ENCODE data around the gene PTPRM.

PTPRM gene

DNA sequence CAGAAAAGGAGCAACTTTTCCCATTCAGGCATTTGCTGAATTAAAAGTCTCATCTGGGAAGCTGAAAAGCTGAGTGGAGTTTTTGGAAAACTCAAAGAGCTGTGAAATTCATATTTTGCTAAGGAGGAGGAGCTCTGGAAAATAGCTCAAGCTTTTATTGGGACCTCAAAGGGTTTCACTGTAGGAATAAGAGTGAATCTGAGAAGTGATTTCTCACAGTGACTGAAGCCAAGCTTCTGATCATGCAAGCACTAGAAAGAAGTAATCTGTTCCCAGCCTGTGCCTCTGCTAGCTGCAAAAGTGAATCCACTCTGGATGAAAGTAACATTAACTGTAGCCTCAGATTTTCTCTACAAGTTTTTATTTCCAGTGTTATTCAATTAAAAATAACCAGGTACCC lies 283.3 kb downstream of the PTPRM start:
- no peaks in the 10 kb centered on the region for H3K4me1 ChIP-seq (ENCODE audit: low read depth, poor library complexity, severe bottlenecking)
- H3K9ac ChIP-seq, result no peak overlapping the region
- no peak overlapping the region for H3K27ac ChIP-seq
- no peaks in the 10 kb centered on the region for H3K27me3 ChIP-seq (ENCODE audit: insufficient read depth, low read depth)
- H3K79me2 ChIP-seq (ENCODE audit: insufficient read depth, low read depth), result no peaks in the 10 kb centered on the region
- H2AFZ ChIP-seq (ENCODE audit: low read depth), result no peak overlapping the region
- no peaks in the 10 kb centered on the region for H3K36me3 ChIP-seq (ENCODE audit: insufficient read depth)
- H3K4me2 ChIP-seq, result no peak overlapping the region
- TF ChIP-seq, protein P1, sequence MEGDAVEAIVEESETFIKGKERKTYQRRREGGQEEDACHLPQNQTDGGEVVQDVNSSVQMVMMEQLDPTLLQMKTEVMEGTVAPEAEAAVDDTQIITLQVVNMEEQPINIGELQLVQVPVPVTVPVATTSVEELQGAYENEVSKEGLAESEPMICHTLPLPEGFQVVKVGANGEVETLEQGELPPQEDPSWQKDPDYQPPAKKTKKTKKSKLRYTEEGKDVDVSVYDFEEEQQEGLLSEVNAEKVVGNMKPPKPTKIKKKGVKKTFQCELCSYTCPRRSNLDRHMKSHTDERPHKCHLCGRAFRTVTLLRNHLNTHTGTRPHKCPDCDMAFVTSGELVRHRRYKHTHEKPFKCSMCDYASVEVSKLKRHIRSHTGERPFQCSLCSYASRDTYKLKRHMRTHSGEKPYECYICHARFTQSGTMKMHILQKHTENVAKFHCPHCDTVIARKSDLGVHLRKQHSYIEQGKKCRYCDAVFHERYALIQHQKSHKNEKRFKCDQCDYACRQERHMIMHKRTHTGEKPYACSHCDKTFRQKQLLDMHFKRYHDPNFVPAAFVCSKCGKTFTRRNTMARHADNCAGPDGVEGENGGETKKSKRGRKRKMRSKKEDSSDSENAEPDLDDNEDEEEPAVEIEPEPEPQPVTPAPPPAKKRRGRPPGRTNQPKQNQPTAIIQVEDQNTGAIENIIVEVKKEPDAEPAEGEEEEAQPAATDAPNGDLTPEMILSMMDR (conservative IDR thresholded peaks at IDR 0.05; ENCODE audit: low read depth, low read length), result no peak
- no peaks in the 10 kb centered on the region for H4K20me1 ChIP-seq (ENCODE audit: insufficient read depth)
- H3K4me3 ChIP-seq (IDR thresholded peaks at IDR 0.05; ENCODE audit: insufficient read depth, low read depth, low read length), result no peak overlapping the region

DNA sequence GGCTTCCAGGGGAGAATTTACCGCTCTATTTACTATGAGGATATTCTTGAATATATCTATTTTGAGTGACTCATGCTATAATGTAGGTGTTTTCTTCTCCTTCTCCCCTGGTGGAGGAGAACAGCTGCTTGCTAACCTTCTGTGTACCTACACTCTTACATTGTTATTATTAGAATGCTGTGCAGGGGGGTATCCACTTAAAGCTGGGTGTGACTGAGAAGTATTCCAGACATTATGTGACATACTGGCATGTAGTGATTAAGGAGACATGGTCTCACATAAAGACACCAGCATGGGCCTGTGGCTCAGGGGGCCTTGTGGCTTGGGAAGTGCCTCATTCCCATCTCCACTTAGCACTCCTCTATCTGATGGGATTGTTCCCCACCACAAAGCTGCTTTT lies 287.9 kb downstream of the PTPRM start:
- no peak overlapping the region for H3K4me3 ChIP-seq (IDR thresholded peaks at IDR 0.05; ENCODE audit: insufficient read depth, low read depth, low read length)
- TF ChIP-seq, protein P1 (conservative IDR thresholded peaks at IDR 0.05; ENCODE audit: low read depth, low read length), result no peak
- no peak overlapping the region for H3K27ac ChIP-seq
- H3K36me3 ChIP-seq (ENCODE audit: insufficient read depth), result no peaks in the 10 kb centered on the region
- H3K27me3 ChIP-seq (ENCODE audit: insufficient read depth, low read depth), result no peaks in the 10 kb centered on the region
- H3K9ac ChIP-seq, result no peak overlapping the region
- no peaks in the 10 kb centered on the region for H3K79me2 ChIP-seq (ENCODE audit: insufficient read depth, low read depth)
- no peaks in the 10 kb centered on the region for H4K20me1 ChIP-seq (ENCODE audit: insufficient read depth)
- no peak overlapping the region for H3K4me2 ChIP-seq
- no peak overlapping the region for H2AFZ ChIP-seq (ENCODE audit: low read depth)
- H3K4me1 ChIP-seq (ENCODE audit: low read depth, poor library complexity, severe bottlenecking), result no peaks in the 10 kb centered on the region

DNA sequence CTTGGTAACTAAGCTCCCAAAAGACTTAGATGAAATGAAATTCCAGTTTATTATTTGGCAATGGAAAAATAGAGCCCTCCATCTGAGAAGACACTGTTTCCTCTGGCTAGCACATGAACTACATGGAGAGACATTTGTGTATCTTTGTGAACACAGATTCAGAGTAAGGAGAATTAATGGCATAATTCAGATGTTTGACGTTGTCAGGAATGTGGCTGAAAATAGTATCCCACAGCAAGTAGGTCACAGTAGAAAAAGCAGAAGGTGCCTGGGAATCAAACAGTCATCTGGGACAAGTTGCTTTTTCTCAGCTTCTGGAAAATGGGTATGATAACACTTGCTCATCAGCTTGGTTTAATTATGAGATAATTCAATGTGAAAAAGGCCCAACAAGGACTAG lies 288.6 kb downstream of the PTPRM start:
- TF ChIP-seq, protein P1 (conservative IDR thresholded peaks at IDR 0.05; ENCODE audit: low read depth, low read length), result no peak
- Histone ChIP-seq H3K79me2 (ENCODE audit: insufficient read depth, low read depth) (no peaks in the 10 kb centered on the region), H2AFZ (ENCODE audit: low read depth) (no peak overlapping the region), H3K27me3 (ENCODE audit: insufficient read depth, low read depth) (no peaks in the 10 kb centered on the region), H3K4me1 (ENCODE audit: low read depth, poor library complexity, severe bottlenecking) (no peaks in the 10 kb centered on the region), H4K20me1 (ENCODE audit: insufficient read depth) (no peaks in the 10 kb centered on the region), H3K4me2 (no peak overlapping the region), H3K27ac (no peak overlapping the region), H3K36me3 (ENCODE audit: insufficient read depth) (no peaks in the 10 kb centered on the region), H3K9ac (no peak overlapping the region), H3K4me3 (IDR thresholded peaks at IDR 0.05; ENCODE audit: insufficient read depth, low read depth, low read length) (no peak overlapping the region)

DNA sequence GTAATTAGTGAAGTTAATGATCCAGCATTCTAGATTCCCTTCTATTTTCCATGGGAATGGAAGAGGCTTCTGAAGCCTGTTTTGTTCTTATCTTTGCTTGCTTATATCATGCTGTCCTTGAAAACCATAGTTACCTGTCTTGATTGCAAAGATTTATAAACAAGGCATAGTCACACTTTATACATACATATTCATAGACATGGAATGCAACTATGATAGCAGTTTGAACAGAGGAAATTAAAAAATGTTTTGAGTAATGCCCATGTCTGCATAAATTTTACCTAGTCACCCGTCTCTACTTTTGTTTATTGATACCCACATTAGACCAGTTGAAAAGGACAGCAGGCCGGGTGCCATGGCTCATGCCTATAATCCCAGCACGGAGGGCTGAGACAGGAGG lies 289.0 kb downstream of the PTPRM start:
- Histone ChIP-seq H3K36me3 (ENCODE audit: insufficient read depth) (no peaks in the 10 kb centered on the region), H3K4me2 (no peak overlapping the region), H3K4me3 (IDR thresholded peaks at IDR 0.05; ENCODE audit: insufficient read depth, low read depth, low read length) (no peak overlapping the region), H3K79me2 (ENCODE audit: insufficient read depth, low read depth) (no peaks in the 10 kb centered on the region), H3K27me3 (ENCODE audit: insufficient read depth, low read depth) (no peaks in the 10 kb centered on the region), H2AFZ (ENCODE audit: low read depth) (no peak overlapping the region), H4K20me1 (ENCODE audit: insufficient read depth) (no peaks in the 10 kb centered on the region), H3K9ac (no peak overlapping the region), H3K27ac (no peak overlapping the region), H3K4me1 (ENCODE audit: low read depth, poor library complexity, severe bottlenecking) (no peaks in the 10 kb centered on the region)
- TF ChIP-seq, protein P1 (conservative IDR thresholded peaks at IDR 0.05; ENCODE audit: low read depth, low read length), result no peak

DNA sequence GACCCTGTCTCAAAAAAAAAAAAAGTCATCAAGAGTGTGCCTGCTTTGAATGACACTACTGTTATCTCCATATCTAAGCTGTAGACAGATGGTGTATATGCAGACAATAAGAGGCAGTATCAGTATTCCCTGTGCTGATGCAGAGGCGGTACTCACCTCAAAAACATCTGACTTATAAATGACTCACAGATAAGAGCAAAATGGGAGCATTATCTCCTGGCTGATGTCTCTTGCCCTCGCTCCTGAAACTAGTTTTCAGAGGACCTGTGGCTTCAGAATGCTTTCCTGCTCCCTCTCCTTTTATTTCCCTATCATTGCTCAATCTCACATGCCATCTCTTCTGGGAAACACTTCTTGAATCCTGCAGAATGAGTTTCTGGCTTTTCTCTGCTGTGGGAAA lies 289.6 kb downstream of the PTPRM start:
- Histone ChIP-seq H3K79me2 (ENCODE audit: insufficient read depth, low read depth) (no peaks in the 10 kb centered on the region), H2AFZ (ENCODE audit: low read depth) (no peak overlapping the region), H3K9ac (no peak overlapping the region), H4K20me1 (ENCODE audit: insufficient read depth) (no peaks in the 10 kb centered on the region), H3K4me2 (no peak overlapping the region), H3K27me3 (ENCODE audit: insufficient read depth, low read depth) (no peaks in the 10 kb centered on the region), H3K4me3 (IDR thresholded peaks at IDR 0.05; ENCODE audit: insufficient read depth, low read depth, low read length) (no peak overlapping the region), H3K27ac (no peak overlapping the region), H3K36me3 (ENCODE audit: insufficient read depth) (no peaks in the 10 kb centered on the region), H3K4me1 (ENCODE audit: low read depth, poor library complexity, severe bottlenecking) (no peaks in the 10 kb centered on the region)
- TF ChIP-seq, protein P1 (conservative IDR thresholded peaks at IDR 0.05; ENCODE audit: low read depth, low read length), result no peak

Data from KMS-11 (cell line).